C4-2B (cell line): Measurements from ENCODE around the gene ATP23.

ENCODE experiments used
- CTCF ChIP-seq: fragments of 450-650 bp; conservative IDR thresholded peaks from 2 replicates; pipeline ENCODE4 v1.5.1; 2017; ENCODE audit warnings: mild to moderate bottlenecking
- ZFX ChIP-seq: fragments of 450-650 bp; IDR thresholded peaks from 2 replicates; pipeline ENCODE4 v1.6.1; 2017

- TF ChIP-seq CTCF (no peak), ZFX (no peak)
Observed at GRCh38 chr12:57952766-57953165, 11.4 kb downstream of the ATP23 start.
